Activated CD4-positive, alpha-beta T cell treated with anti-CD3 and anti-CD28 coated beads for 4 hours (primary cell): Measurements from ENCODE around the gene HSPA12B.
"Not testable (repeated sequence)": the region's sequence is repeated elsewhere in the genome, so short reads cannot be mapped to it uniquely, and the experiment has no call there.

Experiments used
- DNase-seq, 2 donors: peaks; one replicate each; pipeline ENCODE4 v3.0.0-alpha.2; 2020

HSPA12B gene

GRCh38 chr20:3788685-3789155, 56.2 kb downstream of the HSPA12B start:
- DNase-seq, result no peak

GRCh38 chr20:3789201-3789600, 56.7 kb downstream of the HSPA12B start:
- not testable (repeated sequence) for DNase-seq

GRCh38 chr20:3794168-3794567, 61.7 kb downstream of the HSPA12B start:
- DNase-seq, result not testable (repeated sequence)

GRCh38 chr20:3794701-3795420, 62.4 kb downstream of the HSPA12B start:
- DNase-seq, result no peak

- peak; percentile 86 to 88 for DNase-seq
Measured at GRCh38 chr20:3795511-3796468, 63.3 kb downstream of the HSPA12B start, which contains the start of gene CDC25B. CDC25B (plus strand) TSS chr20:3796310; CDS start chr20:3796532, 222 bp downstream.

- DNase-seq, result no peak
Measured at GRCh38 chr20:3796477-3797225, 64.2 kb downstream of the HSPA12B start.

GRCh38 chr20:3797226-3797545, 64.7 kb downstream of the HSPA12B start:
- DNase-seq, result no peak

- DNase-seq, result peak; percentile 38 to 41
Measured at GRCh38 chr20:3797592-3798372, 65.3 kb downstream of the HSPA12B start.

- no peak for DNase-seq
Measured at GRCh38 chr20:3798373-3798768, 65.9 kb downstream of the HSPA12B start.

- peak in 1 of 2 donors; percentile 29 for DNase-seq
Measured at GRCh38 chr20:3798908-3799248, 66.4 kb downstream of the HSPA12B start.

GRCh38 chr20:3800256-3800877, 67.9 kb downstream of the HSPA12B start:
- DNase-seq, result no peak

GRCh38 chr20:3800878-3801260, 68.4 kb downstream of the HSPA12B start:
- no peak for DNase-seq

- DNase-seq, result no peak
Measured at GRCh38 chr20:3801299-3801698, 68.8 kb downstream of the HSPA12B start.

GRCh38 chr20:3801846-3802245, 69.4 kb downstream of the HSPA12B start:
- DNase-seq, result no peak
